GM18526 (cell line): ENCODE measurements around the gene U2AF2.

Source experiments
- POLR2A ChIP-seq: IDR thresholded peaks from 3 replicates; pipeline ENCODE4 v1.6.1; 2011; ENCODE audit not compliant: insufficient read length; ENCODE audit errors: extremely low read depth

The U2AF2 gene

DNA sequence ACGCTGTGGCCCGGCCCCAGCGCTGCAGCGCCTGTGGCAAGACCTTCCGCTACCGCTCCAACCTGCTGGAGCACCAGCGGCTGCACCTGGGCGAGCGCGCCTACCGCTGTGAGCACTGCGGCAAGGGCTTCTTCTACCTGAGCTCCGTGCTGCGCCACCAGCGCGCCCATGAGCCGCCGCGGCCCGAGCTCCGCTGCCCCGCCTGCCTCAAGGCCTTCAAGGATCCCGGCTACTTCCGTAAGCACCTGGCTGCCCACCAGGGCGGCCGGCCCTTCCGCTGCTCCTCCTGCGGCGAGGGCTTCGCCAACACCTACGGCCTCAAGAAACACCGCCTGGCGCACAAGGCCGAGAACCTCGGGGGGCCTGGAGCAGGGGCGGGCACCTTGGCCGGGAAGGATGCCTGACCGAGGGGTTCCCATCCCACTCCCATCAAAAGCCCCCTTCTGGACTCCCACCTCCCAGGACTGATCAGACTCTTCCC lies 38.4 kb upstream of the U2AF2 start:
- TF ChIP-seq POLR2A, result no peak

DNA sequence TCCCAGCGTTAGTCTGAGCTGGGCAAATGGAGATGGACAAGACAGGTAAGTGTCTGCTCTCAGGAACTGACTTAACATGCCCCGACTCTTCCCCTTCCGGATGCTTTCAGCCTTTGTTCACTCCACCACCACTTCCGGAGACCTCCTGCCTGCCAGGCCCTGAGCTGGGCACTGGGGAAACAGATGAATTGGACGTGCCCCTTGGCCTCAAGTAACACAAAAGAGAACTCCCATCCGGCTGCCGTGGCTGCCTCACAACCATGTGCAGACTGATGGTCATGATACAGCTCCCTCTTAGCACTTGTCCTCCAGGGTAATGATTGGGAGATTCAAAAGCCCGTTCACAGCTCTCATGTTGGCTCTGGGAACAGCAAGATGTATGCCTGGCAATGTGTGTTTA lies 37.4 kb upstream of the U2AF2 start:
- TF ChIP-seq POLR2A, result no peak

DNA sequence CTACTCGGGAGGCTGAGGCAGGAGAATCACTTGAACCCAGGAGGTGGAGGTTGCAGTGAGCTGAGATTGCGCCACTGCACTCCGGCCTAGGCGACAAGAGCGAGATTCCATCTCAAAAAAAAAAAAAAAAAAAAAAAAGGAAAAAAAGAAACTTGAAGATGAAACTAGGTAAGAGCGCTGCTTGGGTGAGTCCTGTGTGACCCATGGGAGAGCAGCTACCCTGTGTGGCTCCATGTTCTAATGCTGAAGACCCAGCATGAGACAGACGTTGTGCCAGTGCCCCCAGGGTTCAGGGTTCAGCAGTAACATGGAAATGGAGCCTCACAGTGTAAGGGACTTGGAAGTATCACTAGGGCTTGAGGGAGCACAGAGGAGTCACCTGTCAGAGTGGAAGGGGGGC lies 36.4 kb upstream of the U2AF2 start:
- TF ChIP-seq POLR2A, result no peak

DNA sequence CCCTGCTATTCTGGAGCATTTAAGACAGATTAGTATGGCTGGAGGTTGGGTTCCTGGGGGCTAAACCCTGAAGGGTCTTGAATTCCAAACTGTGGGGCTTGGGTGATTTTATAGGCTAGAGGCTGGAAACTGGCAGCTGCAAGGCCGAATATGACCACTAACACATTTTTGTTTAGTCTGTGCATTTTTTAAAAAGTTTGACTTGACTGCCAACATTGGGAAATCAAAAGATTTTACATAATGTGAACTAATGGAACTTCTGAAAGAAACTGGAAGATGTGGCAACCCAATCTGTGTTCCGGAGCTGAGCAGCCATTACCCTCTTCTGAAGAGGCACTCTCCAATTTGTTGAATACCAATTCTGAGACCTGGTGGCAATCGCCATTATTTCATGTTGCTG lies 35.5 kb upstream of the U2AF2 start:
- TF ChIP-seq POLR2A, result no peak

GRCh38 chr19:55620410-55621204 lies 34.2 kb upstream of the U2AF2 start:
- no peak for TF ChIP-seq POLR2A

- no peak for TF ChIP-seq POLR2A
Measured at GRCh38 chr19:55621205-55621672, 33.6 kb upstream of the U2AF2 start.

DNA sequence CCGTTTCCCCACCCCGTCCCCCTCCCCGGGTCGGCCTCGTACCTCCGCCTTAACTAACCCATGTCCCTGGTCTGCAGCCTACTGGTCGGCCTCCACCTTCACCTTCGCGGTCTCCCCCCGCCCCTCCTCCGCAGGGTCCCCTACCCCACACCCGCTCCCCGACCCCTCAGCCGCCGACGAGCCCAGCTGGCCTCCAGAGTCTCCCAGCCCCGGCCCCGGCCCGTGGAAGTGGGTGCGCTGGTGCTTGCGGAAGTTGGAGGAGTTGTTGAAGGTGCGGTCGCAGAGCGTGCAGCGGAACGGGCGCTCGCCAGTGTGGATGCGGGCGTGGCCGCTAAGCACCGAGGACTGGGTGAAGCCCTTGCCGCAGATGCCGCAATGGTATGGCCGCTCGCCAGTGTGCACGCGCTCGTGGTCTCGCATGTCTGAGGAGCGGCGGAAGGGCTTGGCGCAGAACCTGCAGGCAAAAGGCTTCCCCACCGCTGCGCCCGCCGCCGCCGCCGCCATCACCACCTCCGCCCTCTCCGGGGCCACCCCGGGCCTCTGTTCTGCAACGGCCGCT lies 33.1 kb upstream of the U2AF2 start:
- TF ChIP-seq POLR2A, result no peak

DNA sequence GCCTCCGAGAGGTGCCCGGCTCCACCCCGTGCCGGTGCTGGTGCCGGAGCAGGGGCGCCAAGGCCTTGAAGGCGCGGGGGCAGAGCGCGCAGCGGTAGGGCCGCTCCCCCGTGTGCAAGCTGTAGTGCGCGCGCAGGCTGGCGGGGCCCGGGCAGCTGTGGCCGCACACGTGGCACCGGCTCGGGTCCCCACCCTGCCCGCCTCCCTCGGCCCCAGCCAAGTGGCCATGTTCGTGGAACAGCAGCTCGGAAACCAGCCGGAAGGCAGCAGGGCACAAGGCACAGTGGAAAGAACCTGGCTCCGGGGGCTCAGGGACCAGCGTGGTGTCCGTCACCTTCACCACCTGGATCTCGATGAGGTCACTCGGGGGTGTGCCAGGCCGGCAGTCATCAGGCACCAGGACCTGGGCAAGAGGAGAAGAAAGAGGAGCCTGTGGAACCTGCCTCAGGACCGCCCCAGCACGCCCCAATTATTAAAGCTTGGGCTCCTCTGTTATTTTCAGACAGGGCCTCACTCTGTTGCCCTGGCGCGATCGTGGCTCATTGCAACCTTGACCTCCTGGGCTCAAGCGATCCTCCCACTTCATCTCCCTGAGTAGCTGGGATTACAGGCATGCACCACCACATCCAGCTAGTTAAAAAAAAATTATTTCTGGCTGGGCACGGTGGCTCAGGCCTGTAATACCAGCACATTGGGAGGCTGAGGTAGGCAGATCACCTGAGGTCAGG lies 32.4 kb upstream of the U2AF2 start:
- no peak for TF ChIP-seq POLR2A

DNA sequence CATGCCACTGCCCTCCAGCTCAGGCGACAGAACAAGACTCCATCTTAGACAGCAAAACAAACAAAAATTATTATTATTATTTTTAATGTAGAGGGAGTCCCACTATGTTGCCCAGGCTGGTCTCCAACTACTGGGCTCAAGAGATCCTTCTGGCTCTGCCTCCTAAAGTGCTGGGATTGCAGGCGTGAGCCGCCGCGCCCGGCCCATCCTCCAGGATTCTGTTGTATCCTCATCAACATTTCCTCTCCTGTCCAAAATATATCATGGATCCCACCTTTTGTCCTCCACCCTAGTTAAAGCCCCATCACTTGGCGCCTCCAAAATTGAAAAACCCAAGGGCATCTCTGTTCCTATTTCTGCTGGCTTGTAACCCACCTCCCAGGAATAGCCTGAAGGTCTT lies 31.7 kb upstream of the U2AF2 start:
- TF ChIP-seq POLR2A, result no peak

GRCh38 chr19:55623561-55623960 lies 31.3 kb upstream of the U2AF2 start:
- no peak for TF ChIP-seq POLR2A

GRCh38 chr19:55624109-55625003 lies 30.5 kb upstream of the U2AF2 start, which contains the start of gene ZNF784:
ZNF784 (minus strand) TSS chr19:55624566; CDS start chr19:55624561, 5 bp downstream.
- TF ChIP-seq POLR2A, result peak; percentile 89

- TF ChIP-seq POLR2A, result no peak
Measured at GRCh38 chr19:55625004-55625326, 29.9 kb upstream of the U2AF2 start.

DNA sequence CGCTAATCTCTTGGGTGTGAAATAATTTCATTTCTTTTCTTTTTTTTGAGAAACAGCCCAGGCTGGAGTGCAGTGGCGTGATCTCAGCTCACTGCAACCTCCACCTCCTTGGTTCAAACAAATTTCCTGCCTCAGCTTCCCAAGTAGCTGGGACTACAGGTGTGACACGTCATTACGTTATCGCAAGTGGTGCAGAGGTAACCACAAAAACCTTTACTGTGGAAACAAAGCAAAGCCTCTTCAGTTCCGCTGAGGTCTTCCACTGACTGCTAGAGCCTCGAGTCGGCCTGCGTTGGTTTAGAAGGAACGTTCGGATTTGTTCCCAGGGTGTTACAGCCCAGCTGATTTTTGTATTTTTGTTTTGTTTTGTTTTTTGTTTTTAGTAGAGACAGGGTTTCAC lies 28.5 kb upstream of the U2AF2 start:
- no peak for TF ChIP-seq POLR2A

- no peak for TF ChIP-seq POLR2A
Measured at GRCh38 chr19:55632463-55632834, 22.4 kb upstream of the U2AF2 start.

- TF ChIP-seq POLR2A, result no peak
Measured at GRCh38 chr19:55633861-55634260, 21.0 kb upstream of the U2AF2 start.
